CD4-positive, alpha-beta T cell treated with Interleukin-17A for 4 hours (primary cell): ENCODE measurements around the gene TULP4.
"Not testable (repeated sequence)": the region's sequence is repeated elsewhere in the genome, so short reads cannot be mapped to it uniquely, and the experiment has no call there.

Experiments used
- DNase-seq: peaks from one replicate; pipeline ENCODE4 v3.0.0-alpha.2; 2020; ENCODE audit warnings: mixed read lengths

The TULP4 gene

DNA sequence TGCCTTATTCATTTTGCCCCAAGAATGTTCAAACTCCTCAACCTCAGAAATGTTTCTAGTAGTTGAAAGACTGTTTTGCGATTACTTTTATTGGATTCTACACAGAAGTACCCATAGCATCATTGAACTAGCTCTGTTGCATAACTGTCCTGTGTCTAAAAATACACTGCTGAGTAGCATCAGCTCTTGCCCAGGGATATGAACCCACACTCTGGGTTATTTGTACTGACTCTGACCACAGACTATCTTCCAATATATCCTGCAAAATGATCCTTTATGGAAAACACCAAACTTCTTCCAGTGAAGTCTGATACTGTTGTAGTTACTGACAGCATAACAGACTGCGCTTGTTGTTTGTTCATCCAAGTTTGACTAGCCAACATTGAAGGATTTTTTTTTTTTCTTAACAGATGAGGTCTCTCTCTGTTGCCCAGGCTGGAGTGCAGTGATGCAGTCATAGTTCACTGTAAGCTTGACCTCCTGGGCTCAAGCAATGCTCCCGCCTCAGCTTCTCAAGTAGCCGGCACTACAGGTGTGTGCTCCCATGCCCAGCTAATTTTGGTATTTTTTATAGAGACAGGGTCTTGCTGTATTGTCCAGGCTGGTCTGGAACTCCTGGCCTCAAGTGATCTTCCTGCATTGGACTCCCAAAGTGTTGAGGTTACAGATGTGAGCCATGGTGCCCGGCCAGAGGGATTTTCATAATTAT lies 49.9 kb downstream of the TULP4 start:
- no peak for DNase-seq

GRCh38 chr6:158366363-158366762 lies 54.1 kb downstream of the TULP4 start:
- DNase-seq = no peak

GRCh38 chr6:158367816-158368215 lies 55.6 kb downstream of the TULP4 start:
- no peak for DNase-seq

DNA sequence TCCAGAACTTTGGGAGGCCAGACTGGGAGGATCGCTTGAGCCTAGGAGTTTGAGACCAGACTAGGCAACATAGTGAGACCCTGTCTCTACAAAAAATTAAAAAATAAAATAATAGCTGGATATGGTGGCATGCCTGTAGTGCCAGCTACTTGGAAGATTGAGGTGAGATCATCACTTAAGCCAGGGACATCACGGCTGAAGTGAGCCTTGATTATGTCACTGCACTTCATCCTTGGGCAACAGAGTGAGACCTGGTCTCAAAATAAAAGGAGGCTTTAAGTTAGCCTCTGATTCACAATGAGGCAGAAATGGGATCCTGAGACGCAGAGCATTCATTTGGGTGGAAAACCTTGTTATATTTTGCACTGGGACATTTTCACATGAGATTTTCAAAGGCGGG lies 57.0 kb downstream of the TULP4 start:
- no peak for DNase-seq

GRCh38 chr6:158370805-158371204 lies 58.5 kb downstream of the TULP4 start:
- no peak for DNase-seq

DNA sequence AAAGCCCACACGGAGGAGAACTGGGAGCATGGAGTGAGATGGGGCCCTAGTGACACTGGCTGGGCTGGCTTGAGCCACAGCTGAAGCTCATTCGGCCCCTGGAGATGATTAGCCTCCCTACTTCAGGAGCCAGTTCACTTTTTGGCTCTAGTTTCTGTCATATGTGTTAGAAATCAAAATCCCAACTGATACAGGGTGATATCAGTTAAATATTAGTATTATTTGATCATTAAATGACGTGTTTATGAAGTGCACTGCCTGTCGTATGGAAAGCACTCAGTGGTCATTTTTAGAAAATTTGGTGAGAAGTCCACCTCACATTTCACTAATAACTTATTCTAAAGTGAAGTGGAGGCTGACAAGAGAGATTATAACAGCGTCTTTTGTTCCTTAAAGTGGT lies 59.0 kb downstream of the TULP4 start:
- DNase-seq = no peak

DNA sequence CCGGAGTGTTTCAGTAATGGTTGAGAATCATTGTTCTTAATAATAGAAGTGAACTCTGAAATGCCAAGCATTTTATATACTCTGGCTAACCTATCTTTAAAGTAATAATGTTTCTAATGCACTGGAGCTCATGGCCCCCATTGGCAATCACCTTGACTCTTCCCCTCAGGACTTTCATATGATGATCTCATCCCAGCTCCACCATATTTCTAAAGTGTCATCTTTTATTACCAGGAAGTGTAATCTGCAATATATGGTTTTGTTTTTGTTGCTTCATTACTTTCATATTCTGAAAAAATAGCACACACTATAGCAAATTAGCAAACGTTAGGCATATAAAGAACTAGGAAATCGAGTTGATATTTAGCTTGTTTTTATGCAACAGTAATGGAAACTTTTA lies 60.3 kb downstream of the TULP4 start:
- no peak for DNase-seq

DNA sequence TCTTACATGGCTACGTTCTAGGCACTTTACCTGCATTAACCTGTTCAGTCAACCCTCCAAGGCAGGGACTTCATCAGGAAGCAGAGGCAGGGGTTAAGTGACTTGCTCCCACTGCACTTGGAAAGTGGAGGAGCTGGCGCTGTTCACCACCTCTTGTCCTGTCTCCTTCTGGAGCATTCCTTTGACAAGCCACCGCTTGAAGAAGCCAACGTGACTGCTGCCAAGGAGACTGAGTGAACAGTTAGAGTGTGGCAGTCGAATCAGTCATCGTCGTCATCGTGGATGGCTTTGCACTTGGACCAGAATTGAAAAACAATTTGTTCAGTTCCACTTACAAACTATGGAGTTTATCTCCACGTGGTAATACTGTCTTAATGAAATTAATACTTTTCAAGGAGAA lies 60.9 kb downstream of the TULP4 start:
- DNase-seq = no peak

- no peak for DNase-seq
These were observed 61.8 kb downstream of the TULP4 start for GRCh38 chr6:158374020-158374419.

DNA sequence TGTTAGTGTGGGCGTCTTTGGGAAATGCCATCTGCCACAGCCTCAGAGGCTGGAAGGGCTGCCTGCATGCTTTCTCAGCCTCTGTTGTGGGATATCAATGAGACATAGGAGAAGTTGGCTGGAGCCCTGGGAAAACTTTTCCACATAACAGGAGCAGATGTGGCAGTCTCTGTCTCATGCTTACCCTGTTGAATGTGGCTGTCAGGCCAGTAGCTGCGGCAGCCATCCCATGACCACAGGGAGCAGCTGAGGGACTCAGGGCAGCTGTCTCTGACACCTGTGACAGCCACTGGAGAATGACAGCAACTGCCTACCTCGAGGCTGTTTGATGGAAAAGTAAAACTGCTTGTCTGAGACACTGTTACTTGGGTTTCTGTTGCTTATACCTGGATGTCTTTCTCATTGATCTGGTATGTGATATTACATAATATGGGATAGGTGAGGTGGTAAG lies 64.4 kb downstream of the TULP4 start:
- no peak for DNase-seq

DNA sequence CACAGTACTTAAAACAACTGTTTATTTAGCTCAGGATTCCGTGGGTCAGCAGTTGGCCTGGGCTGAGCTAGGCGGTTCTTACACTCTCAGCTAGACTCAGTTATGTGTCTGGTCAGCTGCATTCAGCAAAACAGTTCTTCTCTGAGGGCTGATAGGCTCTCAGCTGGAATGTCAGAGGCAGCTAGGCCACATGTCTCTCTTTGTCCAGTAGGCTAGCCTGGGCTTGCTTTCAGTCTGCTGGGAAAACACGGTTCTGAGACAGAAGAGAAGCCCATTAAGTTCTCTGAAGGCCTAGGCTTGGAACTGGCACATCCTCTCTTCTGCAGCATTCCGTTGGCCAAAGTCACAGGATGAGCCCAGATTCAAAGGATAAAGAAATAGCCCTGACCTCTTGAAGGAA lies 65.6 kb downstream of the TULP4 start:
- DNase-seq = no peak

DNA sequence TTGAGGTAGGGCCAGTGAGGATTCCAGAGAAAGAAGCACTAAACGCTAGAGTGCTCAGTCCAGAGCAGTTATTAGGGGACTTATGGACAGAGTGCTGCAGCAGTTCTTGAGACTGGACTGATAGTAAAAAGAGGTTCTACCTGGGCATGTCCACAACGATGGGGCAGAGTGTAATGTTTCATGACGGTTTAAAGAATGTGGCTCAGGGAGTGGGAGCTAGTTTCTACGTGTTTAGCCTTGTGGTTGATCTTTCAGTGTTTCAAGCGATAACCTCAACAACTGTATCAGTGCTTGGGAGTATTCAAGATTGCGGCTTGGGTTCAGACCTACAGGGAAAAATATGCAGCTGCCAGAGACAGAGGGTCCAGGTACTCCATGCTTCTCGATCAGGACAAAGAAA lies 67.1 kb downstream of the TULP4 start:
- no peak for DNase-seq

DNA sequence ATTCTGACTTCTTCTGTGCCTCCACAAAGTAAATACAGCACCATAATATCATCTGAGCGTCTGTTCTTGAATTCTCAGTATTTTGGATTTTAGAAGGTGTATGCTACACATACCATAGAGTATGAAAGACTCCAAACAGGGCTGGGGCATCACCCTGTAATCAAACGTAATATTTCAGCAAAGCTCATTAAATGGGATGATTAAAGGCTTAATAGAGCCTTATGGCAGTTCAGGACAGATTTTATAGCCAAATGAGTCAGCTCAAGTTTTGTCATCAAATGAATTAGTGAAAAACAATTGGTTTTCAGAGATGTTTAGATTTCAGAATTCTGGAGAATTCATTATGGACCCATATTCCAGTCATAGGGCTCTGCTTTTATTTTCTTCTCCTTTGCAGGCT lies 68.9 kb downstream of the TULP4 start:
- DNase-seq = no peak

GRCh38 chr6:158382491-158382890 lies 70.2 kb downstream of the TULP4 start:
- DNase-seq = no peak

DNA sequence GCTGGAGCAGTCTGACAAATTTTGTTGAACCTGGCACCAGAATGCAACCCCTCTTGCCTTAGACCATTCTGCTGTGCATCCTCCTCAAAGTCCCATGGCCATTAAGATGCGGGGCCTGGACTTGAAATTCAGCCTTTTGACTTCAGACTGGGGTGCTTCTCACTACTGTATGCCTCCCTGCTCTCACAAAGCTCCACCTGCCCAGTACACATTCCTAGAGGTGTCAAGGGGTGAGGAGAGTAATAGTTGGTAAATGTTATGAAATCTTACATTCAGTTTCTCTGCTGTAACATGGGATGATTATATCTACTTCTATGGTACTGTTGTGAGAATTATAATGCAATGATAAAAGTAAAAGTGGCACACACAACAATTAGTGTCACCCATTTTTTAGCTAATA lies 70.8 kb downstream of the TULP4 start:
- DNase-seq = no peak

GRCh38 chr6:158383542-158383941 lies 71.3 kb downstream of the TULP4 start:
- DNase-seq = no peak

GRCh38 chr6:158384671-158385110 lies 72.4 kb downstream of the TULP4 start:
- DNase-seq = no peak

GRCh38 chr6:158387036-158387435 lies 74.8 kb downstream of the TULP4 start:
- peak; percentile 25 for DNase-seq

- no peak for DNase-seq
These were observed 75.3 kb downstream of the TULP4 start for GRCh38 chr6:158387578-158387977.

DNA sequence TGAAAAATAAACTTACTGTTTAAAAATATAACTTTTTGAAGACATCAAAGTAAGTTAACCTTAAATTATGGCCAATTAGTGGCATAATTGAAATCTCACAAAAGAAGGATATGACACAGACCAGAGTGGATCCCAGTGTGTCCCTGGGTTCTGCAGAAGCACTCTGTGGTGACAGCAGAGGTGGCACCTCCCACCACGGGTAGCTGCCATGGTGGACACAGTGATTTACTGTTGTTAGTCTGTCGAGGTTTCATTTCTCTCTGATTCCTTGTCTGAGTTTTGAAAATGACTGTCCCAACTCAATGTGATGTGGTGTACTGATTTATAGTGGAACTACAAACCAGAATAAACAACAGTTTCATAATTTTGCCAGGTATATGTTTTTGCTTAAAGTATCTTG lies 76.5 kb downstream of the TULP4 start:
- no peak for DNase-seq

DNA sequence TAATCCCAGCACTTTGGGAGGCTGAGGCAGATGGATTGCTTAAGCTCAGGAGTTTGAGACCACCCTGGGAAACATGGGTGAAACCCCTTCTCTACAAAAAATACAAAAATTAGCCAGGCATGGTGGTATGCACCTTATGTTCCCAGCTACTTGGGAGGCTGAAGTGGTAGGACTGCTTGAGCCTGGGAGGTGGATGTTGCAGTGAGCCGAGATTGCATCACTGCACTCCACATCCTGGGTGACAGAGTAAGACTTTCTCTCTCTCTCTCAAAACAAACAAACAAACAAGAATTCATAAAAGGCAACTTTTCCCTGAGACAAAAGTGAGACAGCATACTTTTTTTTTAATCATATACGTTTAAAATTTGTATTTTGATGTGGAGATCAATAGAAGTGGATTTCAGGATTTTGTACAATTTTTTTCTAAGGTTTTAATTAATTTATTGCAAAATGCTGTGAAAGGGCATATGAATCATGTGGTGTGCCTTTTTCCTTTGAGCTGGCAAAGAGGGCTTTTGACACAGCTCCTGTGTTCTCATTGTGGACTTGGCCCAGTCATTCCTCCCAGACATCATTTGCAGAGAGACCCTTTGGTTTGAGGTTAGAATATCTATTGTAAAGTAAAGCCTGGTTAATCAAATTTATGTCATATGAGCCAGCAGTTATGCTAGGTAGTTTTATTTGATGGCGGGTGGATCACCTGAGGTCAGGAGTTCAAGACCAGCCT lies 77.1 kb downstream of the TULP4 start:
- no peak for DNase-seq

- DNase-seq = no peak
These were observed 79.0 kb downstream of the TULP4 start for GRCh38 chr6:158391276-158391675.

DNA sequence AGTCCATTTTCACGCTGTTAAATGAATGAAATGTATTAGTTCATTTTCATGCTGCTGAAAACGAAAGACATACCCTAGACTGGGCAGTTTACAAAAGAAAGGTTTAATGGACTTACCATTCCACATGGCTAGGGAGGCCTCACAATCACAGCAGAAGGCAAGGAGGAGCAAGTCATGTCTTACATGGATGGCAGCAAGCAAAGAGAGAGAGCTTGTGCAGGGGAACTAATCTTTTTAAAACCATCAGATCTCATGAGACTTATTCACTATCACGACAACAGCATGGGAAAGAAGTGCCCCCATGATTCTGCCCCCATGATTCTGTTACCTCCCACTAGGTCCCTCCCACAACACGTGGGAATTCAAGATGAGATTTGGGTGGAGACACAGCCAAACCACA lies 79.7 kb downstream of the TULP4 start:
- not testable (repeated sequence) for DNase-seq

- no peak for DNase-seq
These were observed 83.9 kb downstream of the TULP4 start for GRCh38 chr6:158396136-158396535.

- DNase-seq = no peak
These were observed 85.3 kb downstream of the TULP4 start for GRCh38 chr6:158397578-158397977.
